NCI-H82 treated with DMSO at 0.1 percent for 48 hours (cell line): ENCODE results near the gene HHATL.

Experiments
- DNase-seq: peaks from one replicate; lab custom pipeline; 2025; ENCODE audit not compliant: unreplicated experiment; lab: John Stamatoyannopoulos, UW

HHATL gene

DNA sequence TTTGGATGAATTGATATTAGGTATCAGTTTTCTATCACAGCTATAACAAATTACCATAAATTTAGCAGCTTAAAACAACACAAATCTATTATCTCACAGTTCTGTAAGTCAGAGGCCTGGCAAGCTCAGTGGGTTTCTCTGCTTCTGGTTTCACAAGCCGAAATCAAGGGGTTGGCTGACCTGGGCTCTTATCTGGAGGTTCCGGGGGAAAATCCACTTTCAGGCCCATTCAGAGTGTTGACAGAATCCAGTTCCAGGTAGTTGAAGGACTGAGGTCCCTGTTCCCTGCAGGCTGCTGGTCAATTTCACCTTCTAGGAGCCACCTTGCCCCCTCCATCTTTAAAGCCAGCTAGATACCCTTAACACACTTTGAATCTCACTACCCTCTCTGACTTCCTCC lies 11.1 kb upstream of the HHATL start:
- DNase-seq = no peak

GRCh38 chr3:42712688-42713372 lies 10.2 kb upstream of the HHATL start:
- DNase-seq = no peak

DNA sequence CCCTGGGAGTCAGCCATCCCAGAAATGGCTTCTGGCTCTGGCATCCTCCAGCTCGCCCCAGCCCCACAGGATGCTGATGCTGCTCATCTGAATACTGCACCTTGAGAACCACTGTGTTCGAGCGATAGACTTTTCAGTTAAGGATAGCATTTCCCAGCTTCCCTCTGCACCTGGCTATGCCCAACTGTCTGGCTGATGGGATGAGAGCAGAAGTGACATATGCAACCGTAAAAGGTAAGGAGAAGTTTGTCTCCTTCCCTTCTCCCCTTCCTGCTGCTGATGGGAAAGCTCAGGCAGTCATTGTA lies 9.7 kb upstream of the HHATL start:
- no peak for DNase-seq

- no peak for DNase-seq
Measured at GRCh38 chr3:42711491-42712343, 9.1 kb upstream of the HHATL start.

GRCh38 chr3:42710323-42711021 lies 7.9 kb upstream of the HHATL start:
- no peak for DNase-seq

DNA sequence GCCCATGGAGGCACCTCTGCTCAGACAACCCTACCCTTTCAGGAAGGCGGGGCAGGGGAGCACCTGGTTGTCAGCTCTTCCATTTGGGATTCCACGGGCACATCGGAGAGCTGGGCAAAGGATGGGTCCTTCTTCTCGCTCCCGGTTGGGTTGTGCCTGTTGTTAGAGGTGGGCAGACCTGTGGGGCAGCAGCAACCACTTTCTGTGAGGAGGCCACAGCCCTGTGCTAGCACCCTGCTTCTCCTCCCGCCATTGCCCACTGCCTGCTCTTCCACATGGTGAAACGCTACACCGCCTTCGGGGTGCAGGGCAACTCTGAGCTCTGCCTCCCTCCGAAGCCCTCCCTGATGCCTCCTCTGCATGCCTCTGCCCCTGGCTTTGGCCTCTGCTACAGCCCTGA lies 7.0 kb upstream of the HHATL start:
- DNase-seq = no peak

- DNase-seq = no peak
Measured at GRCh38 chr3:42708611-42709151, 6.1 kb upstream of the HHATL start.

DNA sequence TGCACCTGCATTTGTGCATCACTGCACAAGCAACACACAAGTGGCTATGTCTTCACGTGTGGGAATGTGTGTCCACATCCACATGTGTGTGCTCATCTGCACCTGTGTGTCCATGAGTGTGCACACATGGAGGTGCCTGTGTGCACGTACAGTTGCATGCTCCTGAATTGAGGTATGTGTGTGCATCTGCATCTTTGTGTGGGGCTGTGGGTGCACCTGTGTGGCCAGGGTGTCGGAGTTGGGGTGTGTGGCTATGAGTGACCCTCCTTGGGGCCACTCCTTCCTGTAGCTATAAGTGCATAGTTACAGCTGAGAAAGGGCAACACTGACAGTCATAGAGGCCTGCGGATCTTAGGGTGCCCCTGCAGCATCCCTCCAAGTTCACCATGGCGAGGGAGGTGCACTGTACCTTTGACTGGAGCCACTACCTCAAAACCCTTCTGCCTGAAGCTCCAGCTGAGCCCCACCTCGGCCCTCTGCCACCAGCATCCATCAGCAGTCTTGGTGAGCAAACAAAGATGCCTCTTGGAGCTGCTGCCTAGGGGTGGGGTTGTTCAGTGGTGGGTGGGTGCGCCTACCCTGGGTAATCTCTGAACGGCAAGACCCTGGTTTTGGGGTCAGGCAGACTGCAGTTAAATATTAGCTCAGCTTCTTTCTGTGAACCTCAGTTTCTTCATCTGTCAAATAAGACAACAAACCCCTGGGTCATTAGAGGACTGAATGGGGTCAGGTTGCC lies 5.2 kb upstream of the HHATL start:
- no peak for DNase-seq

GRCh38 chr3:42706721-42707619 lies 4.4 kb upstream of the HHATL start:
- DNase-seq = no peak

- no peak for DNase-seq
Measured at GRCh38 chr3:42705962-42706585, 3.5 kb upstream of the HHATL start.

DNA sequence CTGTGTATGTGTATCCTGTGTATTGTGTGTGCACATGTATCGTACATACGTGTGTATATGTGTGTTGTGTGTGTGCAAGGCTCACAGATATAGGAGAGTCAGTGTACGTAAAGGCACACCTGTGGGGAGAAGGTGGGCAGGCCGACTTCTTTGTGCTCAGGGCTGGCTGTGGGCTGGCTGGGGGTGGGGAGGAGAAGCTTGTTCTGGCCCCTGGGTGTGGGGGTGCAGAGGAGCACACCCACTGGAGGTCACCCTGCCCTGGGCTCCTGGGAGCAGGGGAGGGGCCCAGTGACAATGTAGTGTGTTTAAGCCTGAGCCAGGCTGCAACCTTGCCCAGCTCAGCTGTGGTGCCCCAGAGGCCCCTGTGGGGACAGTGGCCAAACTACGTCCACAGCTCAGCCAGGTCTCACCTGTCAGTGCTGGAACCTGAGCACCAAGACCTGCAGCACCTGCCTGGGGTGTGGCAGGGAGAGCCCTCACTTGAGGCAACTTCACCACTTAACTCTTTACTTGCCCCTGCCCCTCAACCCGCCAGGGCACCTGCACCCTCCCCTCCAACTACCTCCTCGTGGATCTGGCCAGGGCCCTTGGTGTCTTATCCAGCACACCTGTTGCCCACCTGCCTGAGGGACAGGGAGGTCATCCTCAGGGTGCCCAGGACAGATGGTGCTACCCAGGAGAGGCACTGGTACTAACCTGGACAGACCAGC lies 2.6 kb upstream of the HHATL start:
- DNase-seq = no peak

DNA sequence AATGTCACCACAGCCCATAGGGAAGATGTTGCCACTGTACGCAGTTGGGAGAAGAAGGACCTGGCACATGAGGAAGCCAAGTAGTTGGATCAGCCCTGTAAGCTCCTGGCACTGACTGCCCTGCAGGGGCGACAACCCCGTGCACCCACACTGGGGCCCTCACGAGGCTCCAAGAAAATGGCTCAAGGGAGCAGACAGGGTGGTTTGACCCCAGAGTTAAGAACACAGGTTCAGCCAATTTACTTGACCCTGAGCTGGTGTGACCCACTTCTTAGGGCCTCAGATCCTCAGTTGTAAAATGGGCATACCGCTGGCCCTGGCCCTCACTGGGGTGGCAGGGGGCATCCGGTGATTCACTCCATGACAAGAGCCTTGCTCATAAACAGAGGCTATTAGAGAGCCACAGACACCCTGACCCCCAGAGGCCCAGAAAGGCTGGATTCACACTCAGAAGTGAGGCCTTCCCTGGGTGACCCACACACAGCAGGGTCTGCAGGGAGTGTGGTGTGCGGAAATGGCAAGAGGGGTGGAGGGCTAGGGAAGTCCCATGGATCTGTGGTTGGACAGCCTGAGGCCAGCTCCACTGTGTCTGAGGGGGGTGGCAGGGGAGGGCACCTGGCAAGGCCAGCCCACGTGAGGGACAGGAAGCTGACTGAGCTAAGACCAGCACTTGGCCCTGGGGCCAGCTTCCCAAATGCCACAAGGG lies 1.7 kb upstream of the HHATL start:
- no peak for DNase-seq

DNA sequence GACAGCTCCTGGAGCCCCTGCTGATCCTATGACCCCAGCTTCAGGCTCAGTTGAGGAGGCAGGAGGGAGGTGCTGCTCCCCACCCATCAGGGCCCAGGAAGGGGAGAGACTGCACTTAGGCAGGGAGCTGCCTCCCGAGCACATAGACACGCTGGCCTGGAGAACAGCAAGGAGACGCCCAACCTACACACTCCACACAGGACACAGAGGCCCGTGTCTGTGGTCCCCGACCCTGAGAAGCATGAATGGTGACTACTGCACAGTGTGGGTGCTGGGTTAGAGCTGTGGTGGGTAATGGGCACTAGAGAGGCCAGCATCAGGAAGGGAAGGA lies 1.1 kb upstream of the HHATL start:
- no peak for DNase-seq

- DNase-seq = no peak
Measured at GRCh38 chr3:42702982-42703694, 540 bp upstream of the HHATL start.

DNA sequence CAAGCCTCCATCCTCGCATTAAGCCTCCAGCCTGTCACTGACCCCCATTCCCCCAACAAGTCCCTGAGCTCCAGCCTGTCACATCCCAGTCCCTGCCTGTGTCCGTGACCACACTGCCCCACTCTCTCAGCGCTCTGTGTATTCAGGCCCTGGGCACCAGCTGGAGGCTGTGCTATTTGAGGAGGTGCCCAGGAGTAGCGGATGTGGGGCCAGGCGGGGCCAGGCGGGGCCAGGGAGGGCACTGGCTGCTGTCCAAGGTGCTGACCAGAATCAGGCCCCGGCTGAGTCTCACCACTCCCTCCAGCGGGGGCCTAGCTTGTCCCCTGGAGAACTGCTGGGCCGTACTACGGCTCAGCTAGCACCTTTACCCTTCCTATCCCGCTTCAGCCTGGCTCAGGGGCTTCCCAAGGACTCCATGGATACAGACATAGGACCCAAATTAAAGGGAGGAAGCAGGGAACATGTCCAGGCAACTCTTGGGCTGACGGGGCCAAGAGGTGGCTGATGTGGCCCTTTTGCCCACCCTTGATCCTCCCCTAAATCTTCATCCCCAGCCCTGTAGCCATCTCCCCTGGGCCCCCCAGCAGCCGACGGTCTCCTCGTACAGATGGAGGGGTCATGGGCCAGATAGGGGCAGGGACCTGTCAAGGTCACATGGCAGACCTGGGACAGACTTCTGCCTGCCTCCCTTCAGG lies 1.1 kb downstream of the HHATL start:
- no peak for DNase-seq

DNA sequence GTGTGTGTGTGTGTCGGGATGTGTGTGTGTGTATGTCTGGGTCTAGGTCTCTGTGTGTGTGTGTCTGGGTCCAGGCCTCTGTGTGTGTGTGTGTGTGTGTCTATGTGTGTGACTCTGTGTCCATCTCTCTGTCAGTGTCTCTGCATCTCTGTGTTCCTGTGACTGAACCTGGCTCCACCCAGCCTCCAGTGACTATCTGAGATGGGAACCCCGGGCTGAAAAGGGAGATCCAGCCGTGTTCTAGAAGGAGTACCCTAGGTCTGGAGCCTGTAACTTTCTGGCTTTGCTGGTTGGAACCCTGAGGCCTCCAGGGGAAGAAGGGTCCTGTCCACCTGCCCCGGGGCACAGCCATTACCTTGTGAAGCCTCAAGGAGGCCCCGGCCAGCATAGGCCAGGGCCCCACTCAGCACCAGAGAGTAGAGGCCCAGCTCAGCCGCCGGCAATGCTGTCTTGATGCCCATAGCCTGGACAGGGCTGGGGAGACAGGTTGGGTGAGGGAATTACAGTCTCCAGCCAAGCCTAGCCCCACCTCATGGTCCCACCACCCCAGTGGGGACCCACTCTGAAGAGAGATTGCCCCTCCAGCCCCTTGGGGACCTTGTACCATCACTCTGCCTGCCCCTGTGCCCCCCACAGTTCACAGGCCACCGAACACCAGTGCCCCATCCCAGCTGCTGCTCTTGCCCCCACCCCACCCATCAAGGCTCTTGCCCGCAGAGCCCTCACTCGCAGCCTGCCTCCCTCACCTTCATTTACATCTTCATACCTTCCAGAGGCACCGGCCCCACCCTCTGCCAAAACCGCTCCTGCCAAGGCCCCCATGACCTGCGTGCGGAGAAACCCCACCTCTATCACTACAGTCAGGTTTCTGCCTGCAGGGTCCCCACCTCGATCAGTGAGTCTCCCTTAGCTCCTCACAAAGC lies 2.0 kb downstream of the HHATL start:
- DNase-seq = no peak
